GM21423 (cell line): Measurements from ENCODE around the gene MAP7D3.
"Not testable (repeated sequence)": the region's sequence is repeated elsewhere in the genome, so short reads cannot be mapped to it uniquely, and the experiment has no call there.

ENCODE experiments used
- ATAC-seq: cut with Tn5 transposase; IDR thresholded peaks from one replicate; pipeline ENCODE4 v1.9.1; 2021; ENCODE audit warnings: mild to moderate bottlenecking, moderate library complexity; ENCODE audit not compliant: unreplicated experiment

Gene MAP7D3

GRCh38 chrX:136250191-136251040 is 784 bp downstream of the MAP7D3 start:
- peak; percentile 36 for ATAC-seq

- no peak for ATAC-seq
Observed at GRCh38 chrX:136246201-136246600, 5.0 kb downstream of the MAP7D3 start.

- not testable (repeated sequence) for ATAC-seq
Observed at GRCh38 chrX:136237849-136238248, 13.4 kb downstream of the MAP7D3 start.

GRCh38 chrX:136237074-136237473 is 14.1 kb downstream of the MAP7D3 start:
- no peak for ATAC-seq

GRCh38 chrX:136228839-136229207 is 22.4 kb downstream of the MAP7D3 start:
- ATAC-seq, result peak; percentile 55

GRCh38 chrX:136227948-136228838 is 23.0 kb downstream of the MAP7D3 start:
- ATAC-seq, result peak; percentile 69

- no peak for ATAC-seq
Observed at GRCh38 chrX:136227074-136227473, 24.1 kb downstream of the MAP7D3 start.

GRCh38 chrX:136221851-136222513 is 29.2 kb downstream of the MAP7D3 start:
- no peak for ATAC-seq

GRCh38 chrX:136220951-136221350 is 30.2 kb downstream of the MAP7D3 start:
- no peak for ATAC-seq

- no peak for ATAC-seq
Observed at GRCh38 chrX:136220540-136220939, 30.7 kb downstream of the MAP7D3 start.

GRCh38 chrX:136219893-136220292 is 31.3 kb downstream of the MAP7D3 start:
- ATAC-seq, result no peak

- no peak for ATAC-seq
Observed at GRCh38 chrX:136215559-136215958, 35.6 kb downstream of the MAP7D3 start.

- no peak for ATAC-seq
Observed at GRCh38 chrX:136214551-136214950, 36.6 kb downstream of the MAP7D3 start.

GRCh38 chrX:136212557-136213111 is 38.6 kb downstream of the MAP7D3 start:
- ATAC-seq, result no peak

GRCh38 chrX:136211766-136212556 is 39.2 kb downstream of the MAP7D3 start:
- ATAC-seq, result no peak

- no peak for ATAC-seq
Observed at GRCh38 chrX:136210806-136211205, 40.4 kb downstream of the MAP7D3 start.

GRCh38 chrX:136210243-136210642 is 41.0 kb downstream of the MAP7D3 start:
- peak; percentile 60 for ATAC-seq

GRCh38 chrX:136209751-136210150 is 41.4 kb downstream of the MAP7D3 start:
- no peak for ATAC-seq

GRCh38 chrX:136209016-136209738 is 42.0 kb downstream of the MAP7D3 start:
- no peak for ATAC-seq

GRCh38 chrX:136207546-136207945 is 43.7 kb downstream of the MAP7D3 start:
- no peak for ATAC-seq
